Endothelial cell of umbilical vein (primary cell): Measurements from ENCODE around the gene ZNF778. TPM values are rescaled to one million over a fixed set of nuclear protein-coding genes. Genes with fewer than 3 reads are reported as not detected.

Experiments
- BruUV-seq: library from RNA; stranded (reverse); fragments of 400-500 nt; replicated peaks from 2 replicates; lab custom pipeline; 2021; lab: Mats Ljungman, UMichigan
- CTCF ChIA-PET: fragments of 300-600, 350-600 bp; sonication (Branson Sonifier 250); formaldehyde crosslinking; loops from one replicate; lab custom pipeline; 2021; ENCODE audit warnings: antibody characterized with exemption, inconsistent platforms; lab: Charles Lee
- POLR2A ChIA-PET: fragments of 300-600, 350-600 bp; sonication (Branson Sonifier 250); formaldehyde crosslinking; loops from one replicate; lab custom pipeline; 2021; ENCODE audit warnings: antibody characterized with exemption, inconsistent platforms; lab: Charles Lee
- DNase-seq: peaks from one replicate; pipeline ENCODE4 v3.0.0-alpha.2; 2011; ENCODE audit warnings: low read depth, low spot score
- FAIRE-seq: peaks from 2 replicates; lab custom pipeline; 2011; peaks lifted over from hg19 to GRCh38; lab: Jason Lieb, UNC
- H2AFZ ChIP-seq: 2 replicates; pipeline ENCODE4 v1.6.0; 2012; ENCODE audit warnings: low read depth, low read length, control low read depth, inconsistent platforms
- H3K27ac ChIP-seq: 2 replicates; pipeline ENCODE4 v1.5.1; 2011; ENCODE audit warnings: low read depth, mild to moderate bottlenecking, control low read depth, low read length, moderate library complexity; ENCODE audit not compliant: insufficient read depth
- H3K27me3 ChIP-seq, 2 experiments: 2 replicates each; pipeline versions ENCODE4 v1.6.0 to v1.6.1; 2011; ENCODE audit warnings: low read length in 2 of 2, mixed read lengths in 1 of 2; ENCODE audit not compliant: control insufficient read depth in 2 of 2, insufficient read depth in 2 of 2
- H3K36me3 ChIP-seq, 2 experiments: 2 replicates in 1 of 2; 3 replicates in 1 of 2; pipeline ENCODE4 v1.5.1; 2011; ENCODE audit warnings: low read length in 2 of 2, mild to moderate bottlenecking in 1 of 2, moderate library complexity in 1 of 2; ENCODE audit not compliant: control insufficient read depth in 2 of 2, insufficient read depth in 2 of 2; ENCODE audit errors: extremely low read depth in 1 of 2
- H3K4me1 ChIP-seq: 3 replicates; pipeline ENCODE4 v1.5.1; 2011; ENCODE audit warnings: mild to moderate bottlenecking, low read length; ENCODE audit not compliant: control insufficient read depth, insufficient read depth; ENCODE audit errors: extremely low read depth
- H3K4me2 ChIP-seq: 2 replicates; pipeline ENCODE4 v1.6.1; 2011; ENCODE audit warnings: low read length, control low read depth, mixed read lengths; ENCODE audit not compliant: insufficient read depth
- H3K4me3 ChIP-seq, 3 experiments: fragments of 200-600 bp in 1 of 3; sonication (generic), shearing (Covaris generic) in 1 of 3; replicated peaks in 1 of 3; 2 replicates each; pipeline ENCODE4 v1.5.1; 2011 to 2016; ENCODE audit warnings: control low read depth in 3 of 3, low read length in 3 of 3, mild to moderate bottlenecking in 2 of 3, inconsistent platforms in 1 of 3, low read depth in 1 of 3, moderate library complexity in 1 of 3; ENCODE audit not compliant: insufficient read depth in 1 of 3
- H3K79me2 ChIP-seq: 2 replicates; pipeline ENCODE4 v1.6.0; 2012; ENCODE audit warnings: low read length, inconsistent platforms; ENCODE audit not compliant: control insufficient read depth, insufficient read depth
- H3K9ac ChIP-seq: replicated peaks from 2 replicates; pipeline ENCODE3; 2011; ENCODE audit warnings: low read length, control low read depth; ENCODE audit not compliant: insufficient read depth; ENCODE audit errors: extremely low read depth
- H3K9me1 ChIP-seq: replicated peaks from 3 replicates; pipeline ENCODE4 v1.6.0; 2011; ENCODE audit warnings: mild to moderate bottlenecking, low read length; ENCODE audit not compliant: control insufficient read depth, insufficient read depth; ENCODE audit errors: extremely low read depth
- H3K9me3 ChIP-seq: replicated peaks from 2 replicates; pipeline ENCODE4 v1.5.1; 2012; ENCODE audit warnings: low read length, inconsistent platforms; ENCODE audit not compliant: control insufficient read depth, insufficient read depth
- H4K20me1 ChIP-seq: replicated peaks from 2 replicates; pipeline ENCODE3; 2011; ENCODE audit warnings: mild to moderate bottlenecking, low read length; ENCODE audit not compliant: control insufficient read depth, insufficient read depth; ENCODE audit errors: extremely low read depth
- CTCF ChIP-seq, 2 donors: IDR thresholded peaks; 1 replicate in 1 of 2; 2 replicates in 1 of 2; pipeline ENCODE4 v1.5.1; 2011; ENCODE audit warnings: low read length in 2 of 2, mild to moderate bottlenecking in 2 of 2, moderate library complexity in 2 of 2, control low read depth in 1 of 2, inconsistent platforms in 1 of 2, low read depth in 1 of 2; ENCODE audit not compliant: insufficient read depth in 1 of 2; ENCODE audit errors: extremely low read depth in 1 of 2
- EZH2 ChIP-seq: IDR thresholded peaks from 2 replicates; pipeline ENCODE4 v1.6.1; 2012; ENCODE audit warnings: borderline replicate concordance, low read depth, mild to moderate bottlenecking, moderate library complexity, low read length, inconsistent platforms; ENCODE audit not compliant: severe bottlenecking
- FOS ChIP-seq: IDR thresholded peaks from 2 replicates; pipeline ENCODE4 v1.6.1; 2011; ENCODE audit warnings: mild to moderate bottlenecking, low read length, moderate library complexity, borderline replicate concordance; ENCODE audit not compliant: insufficient read depth
- GATA2 ChIP-seq: IDR thresholded peaks from 2 replicates; pipeline ENCODE4 v1.7.0; 2011; ENCODE audit warnings: low read depth, mild to moderate bottlenecking, moderate library complexity, mixed read lengths, low read length; ENCODE audit not compliant: insufficient read length, insufficient read depth
- JUN ChIP-seq: IDR thresholded peaks from 2 replicates; pipeline ENCODE4 v1.6.1; 2011; ENCODE audit warnings: borderline replicate concordance, low read depth; ENCODE audit not compliant: insufficient read length, insufficient read depth
- MAX ChIP-seq: IDR thresholded peaks from 2 replicates; pipeline ENCODE4 v1.6.1; 2011; ENCODE audit not compliant: insufficient read depth, insufficient read length
- MYC ChIP-seq: IDR thresholded peaks from one replicate; pipeline ENCODE4 v1.6.1; 2011; ENCODE audit warnings: mild to moderate bottlenecking, low read depth, low read length
- POLR2A ChIP-seq: IDR thresholded peaks from 2 replicates; pipeline ENCODE4 v1.6.1; 2012; ENCODE audit warnings: low read depth, mild to moderate bottlenecking, control low read depth, low read length
- POLR2AphosphoS5 ChIP-seq: IDR thresholded peaks from 2 replicates; pipeline ENCODE4 v1.6.1; 2012; ENCODE audit warnings: low read depth, mild to moderate bottlenecking, control low read depth, low read length, moderate library complexity; ENCODE audit not compliant: insufficient read depth
- dilution Hi-C: fragments of 300-500 bp; cut with MboI; formaldehyde crosslinking; loops from one replicate; pipeline ENCODE4 v1.15.0; 2019; ENCODE audit warnings: low sequenced_read_pairs; ENCODE audit not compliant: extremely low pct_ligation_motif_present
- intact Hi-C: fragments of 100-400 bp; cut with micrococcal nuclease; formaldehyde crosslinking; loops from one replicate; pipeline ENCODE4 v1.10.0; 2022
- polyA plus RNA-seq, 4 experiments: library from polyadenylated mRNA; depleted of rRNA in 3 of 4; stranded (reverse) in 3 of 4; unstranded in 1 of 4; fragments of >200 nt; gene quantifications; 2 replicates each; pipeline versions ENCODE4 v1.2.1 to v1.2.3, GENCODE V29; 2011 to 2012; ENCODE audit warnings: missing spikeins in 1 of 4
- total RNA-seq: library from RNA; stranded (reverse); gene quantifications from 2 replicates; pipeline ENCODE4 v1.2.3, GENCODE V29; 2021

ZNF778 gene
- total and polyA plus RNA-seq, 2 donors (not counting 3 experiments of a cell fraction or from before 2014, with no cell fraction given): 3.8 to 10.9 TPM

GRCh38 chr16:89191033-89191900 lies 26.2 kb upstream of the ZNF778 start:
- Histone ChIP-seq H4K20me1 (no peaks in the 10 kb centered on the region), H3K9me1 (no peaks in the 10 kb centered on the region), H3K36me3 (no peaks in the 10 kb centered on the region), H3K4me1 (no peaks in the 10 kb centered on the region), H3K79me2 (no peaks in the 10 kb centered on the region), H3K27me3 (no peaks in the 10 kb centered on the region), H3K9me3 (no peaks in the 10 kb centered on the region), H3K4me2 (no peak overlapping the region), H3K4me3 (no peak overlapping the region), H3K27ac (no peak overlapping the region), H2AFZ (no peak overlapping the region), H3K9ac (no peak overlapping the region)
- FAIRE-seq: no peak
- no TSS peak for BruUV-seq
- DNase-seq: no peak
- intact Hi-C loops: no loop called here
- no peak for TF ChIP-seq CTCF (IDR thresholded peaks at IDR 0.05; ENCODE audit: extremely low read depth in 1 of 2, insufficient read depth in 1 of 2, low read depth in 1 of 2, low read length in 2 of 2)
- no peak for TF ChIP-seq MAX
- dilution Hi-C loops: no loop called here
- CTCF ChIA-PET: no interaction called here
- POLR2A ChIA-PET: no interaction called here

- Histone ChIP-seq H3K79me2 (no peaks in the 10 kb centered on the region), H3K9me1 (no peaks in the 10 kb centered on the region), H3K27ac (no peak overlapping the region), H3K4me1 (no peaks in the 10 kb centered on the region), H3K27me3 (no peaks in the 10 kb centered on the region), H3K4me2 (peak overlapping the region; percentile 63), H4K20me1 (no peaks in the 10 kb centered on the region), H3K9ac (peak overlapping the region; percentile 19), H2AFZ (peak overlapping the region; percentile 96), H3K4me3 (peak overlapping the region; percentile 15 to 40 (median 33)), H3K36me3 (no peaks in the 10 kb centered on the region), H3K9me3 (no peaks in the 10 kb centered on the region)
- POLR2A ChIA-PET: no interaction called here
- DNase-seq (no peak), FAIRE-seq (no peak)
- intact Hi-C loops: loop anchor here (1.0 kb wide), 1 partner anchor 21 kb away; the partner anchor contains the start of gene CDH15
- TF ChIP-seq MAX: no peak
- TF ChIP-seq CTCF (IDR thresholded peaks at IDR 0.05; ENCODE audit: extremely low read depth in 1 of 2, insufficient read depth in 1 of 2, low read depth in 1 of 2, low read length in 2 of 2): no peak
- no peak for TF ChIP-seq POLR2AphosphoS5
- no peak for TF ChIP-seq MYC
- TF ChIP-seq GATA2: no peak
- TF ChIP-seq EZH2: no peak
- no peak for TF ChIP-seq FOS
- TF ChIP-seq JUN: no peak
- no peak for TF ChIP-seq POLR2A
- no TSS peak for BruUV-seq
- dilution Hi-C loops: no loop called here
- CTCF ChIA-PET: no interaction called here
Measured at GRCh38 chr16:89191901-89192185, 25.7 kb upstream of the ZNF778 start.
